ENCODE measurements around the gene NSUN4.

NSUN4 gene

DNA sequence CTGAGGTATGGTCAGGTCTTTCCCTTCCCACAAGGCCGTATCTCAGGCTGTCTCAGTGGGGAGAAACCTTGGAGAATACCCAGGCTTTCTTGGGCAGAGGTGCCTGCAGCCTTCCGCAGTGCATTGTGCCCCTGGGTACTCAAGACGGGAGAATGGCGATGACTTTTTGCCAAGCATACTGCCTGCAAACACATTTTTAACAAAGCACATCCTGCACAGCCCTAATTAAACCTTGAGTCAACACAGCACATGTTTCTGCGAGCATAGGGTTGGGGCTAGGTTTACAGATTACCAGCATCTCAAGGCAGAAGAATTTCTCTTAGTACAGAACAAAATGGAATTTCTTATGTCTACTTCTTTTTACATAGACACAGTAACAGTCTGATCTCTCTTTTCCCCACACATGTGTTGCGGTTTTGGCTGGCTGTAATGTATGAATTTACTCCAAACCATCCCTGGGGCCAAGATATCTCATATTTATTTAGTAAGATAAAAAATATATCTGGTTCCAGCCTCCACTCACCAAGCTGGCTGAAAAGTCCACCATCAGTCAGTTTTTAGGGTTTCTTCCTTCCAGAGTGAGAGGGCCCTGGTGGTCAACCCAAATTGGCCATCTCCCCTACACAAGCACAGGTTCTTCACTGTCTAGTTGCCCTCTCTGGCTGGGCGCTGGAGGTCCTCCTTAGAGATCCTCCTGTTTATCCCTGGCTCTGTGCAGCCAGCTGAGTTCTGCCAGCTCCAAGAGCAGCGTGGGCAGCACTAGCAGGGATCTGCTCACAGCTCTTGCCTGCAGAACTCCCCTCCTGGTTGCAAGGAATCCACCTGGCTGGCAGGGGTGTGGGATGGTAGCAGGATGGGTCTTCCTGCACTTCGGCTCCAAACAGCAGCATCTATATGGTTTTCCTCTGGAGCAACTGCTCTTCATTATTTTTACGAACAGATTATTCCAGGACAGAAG, 56.1 kb downstream of the NSUN4 start:
- Histone ChIP-seq H3K79me2 (ENCODE audit: insufficient read depth, low read length) (no peaks in the 10 kb centered on the region), H3F3A (ENCODE audit: insufficient read depth, low read length) (no peaks in the 10 kb centered on the region), H3K9me3 (ENCODE audit: low read length) (peaks cover 3% of the 10 kb centered on the region; the same call in 1 of the 2 replicates), H3K36me3 (ENCODE audit: insufficient read depth, low read length) (peaks cover 7% of the 10 kb centered on the region; the same call in 1 of the 2 replicates), H4K20me1 (ENCODE audit: insufficient read depth, low read length) (no peaks in the 10 kb centered on the region), H3K9ac (ENCODE audit: low read length) (no peak overlapping the region), H3K27me3 (ENCODE audit: insufficient read depth, low read length) (no peaks in the 10 kb centered on the region), H3K27ac (ENCODE audit: low read depth, low read length, poor library complexity, severe bottlenecking) (no peak overlapping the region), H3K4me3 (ENCODE audit: low read depth, low read length, poor library complexity, severe bottlenecking) (no peak overlapping the region), H3K4me2 (ENCODE audit: low read length) (no peak overlapping the region), H3K9me2 (ENCODE audit: low read depth, low read length) (no peaks in the 10 kb centered on the region), H2AFZ (ENCODE audit: low read length) (no peak overlapping the region), H3K4me1 (ENCODE audit: insufficient read depth, low read length, severe bottlenecking) (no peaks in the 10 kb centered on the region)
- no peak for TF ChIP-seq EZH2 (IDR thresholded peaks at IDR 0.05; ENCODE audit: borderline replicate concordance, low read length)
- TF ChIP-seq, protein P1, sequence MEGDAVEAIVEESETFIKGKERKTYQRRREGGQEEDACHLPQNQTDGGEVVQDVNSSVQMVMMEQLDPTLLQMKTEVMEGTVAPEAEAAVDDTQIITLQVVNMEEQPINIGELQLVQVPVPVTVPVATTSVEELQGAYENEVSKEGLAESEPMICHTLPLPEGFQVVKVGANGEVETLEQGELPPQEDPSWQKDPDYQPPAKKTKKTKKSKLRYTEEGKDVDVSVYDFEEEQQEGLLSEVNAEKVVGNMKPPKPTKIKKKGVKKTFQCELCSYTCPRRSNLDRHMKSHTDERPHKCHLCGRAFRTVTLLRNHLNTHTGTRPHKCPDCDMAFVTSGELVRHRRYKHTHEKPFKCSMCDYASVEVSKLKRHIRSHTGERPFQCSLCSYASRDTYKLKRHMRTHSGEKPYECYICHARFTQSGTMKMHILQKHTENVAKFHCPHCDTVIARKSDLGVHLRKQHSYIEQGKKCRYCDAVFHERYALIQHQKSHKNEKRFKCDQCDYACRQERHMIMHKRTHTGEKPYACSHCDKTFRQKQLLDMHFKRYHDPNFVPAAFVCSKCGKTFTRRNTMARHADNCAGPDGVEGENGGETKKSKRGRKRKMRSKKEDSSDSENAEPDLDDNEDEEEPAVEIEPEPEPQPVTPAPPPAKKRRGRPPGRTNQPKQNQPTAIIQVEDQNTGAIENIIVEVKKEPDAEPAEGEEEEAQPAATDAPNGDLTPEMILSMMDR (IDR thresholded peaks at IDR 0.05; ENCODE audit: low read length), result no peak

DNA sequence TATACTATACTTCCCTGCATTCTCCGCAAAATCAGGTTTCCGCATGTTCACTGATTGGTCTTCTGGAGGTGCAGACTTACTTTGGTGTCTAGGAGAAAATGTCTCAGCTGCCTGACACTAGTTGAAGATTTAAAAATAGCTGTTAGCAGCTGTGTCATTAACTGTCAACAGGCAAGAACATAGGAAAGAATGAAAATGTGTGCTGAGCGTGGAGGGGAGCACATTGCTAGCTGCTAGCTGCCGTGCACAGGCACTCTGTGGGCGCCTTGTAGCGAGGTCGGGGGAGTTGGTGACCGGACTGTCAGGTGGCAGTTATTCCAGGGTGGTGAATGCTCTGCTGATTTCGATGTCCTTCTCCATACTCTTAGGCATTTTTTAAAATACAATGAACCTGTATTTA, 58.7 kb downstream of the NSUN4 start:
- H3K4me2 ChIP-seq (ENCODE audit: low read length), result no peak overlapping the region
- no peak overlapping the region for H2AFZ ChIP-seq (ENCODE audit: low read length)
- H4K20me1 ChIP-seq (ENCODE audit: insufficient read depth, low read length), result no peaks in the 10 kb centered on the region
- no peak for TF ChIP-seq EZH2 (IDR thresholded peaks at IDR 0.05; ENCODE audit: borderline replicate concordance, low read length)
- TF ChIP-seq, protein P1 (IDR thresholded peaks at IDR 0.05; ENCODE audit: low read length), result no peak
- H3K9ac ChIP-seq (ENCODE audit: low read length), result no peak overlapping the region
- no peaks in the 10 kb centered on the region for H3K27me3 ChIP-seq (ENCODE audit: insufficient read depth, low read length)
- no peaks in the 10 kb centered on the region for H3F3A ChIP-seq (ENCODE audit: insufficient read depth, low read length)
- H3K36me3 ChIP-seq (ENCODE audit: insufficient read depth, low read length), result no peaks in the 10 kb centered on the region
- H3K9me3 ChIP-seq (ENCODE audit: low read length), result no peaks in the 10 kb centered on the region
- H3K27ac ChIP-seq (ENCODE audit: low read depth, low read length, poor library complexity, severe bottlenecking), result no peak overlapping the region
- no peak overlapping the region for H3K4me3 ChIP-seq (ENCODE audit: low read depth, low read length, poor library complexity, severe bottlenecking)
- H3K4me1 ChIP-seq (ENCODE audit: insufficient read depth, low read length, severe bottlenecking), result no peaks in the 10 kb centered on the region
- no peaks in the 10 kb centered on the region for H3K9me2 ChIP-seq (ENCODE audit: low read depth, low read length)
- no peaks in the 10 kb centered on the region for H3K79me2 ChIP-seq (ENCODE audit: insufficient read depth, low read length)

DNA sequence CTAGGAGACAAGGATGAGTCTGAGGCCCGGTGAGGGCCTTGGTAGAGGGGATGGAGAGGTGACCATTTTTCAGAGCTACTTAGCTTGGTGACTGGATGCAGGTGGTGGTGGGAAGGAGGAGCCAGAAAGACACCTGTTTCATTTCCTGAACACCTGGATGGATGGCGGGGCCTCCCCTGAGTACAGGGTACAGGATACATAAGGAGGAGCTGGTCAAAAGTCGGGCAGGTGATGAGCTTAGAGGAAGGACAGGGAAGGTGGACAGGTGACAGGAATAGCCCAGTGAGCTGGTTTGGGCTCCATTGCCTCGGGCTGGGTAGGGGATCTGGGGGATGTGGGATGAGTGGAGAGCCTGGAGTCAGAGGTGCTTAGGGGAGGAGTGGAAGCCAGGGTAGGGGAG, 59.8 kb downstream of the NSUN4 start:
- no peaks in the 10 kb centered on the region for H3F3A ChIP-seq (ENCODE audit: insufficient read depth, low read length)
- H3K9me3 ChIP-seq (ENCODE audit: low read length), result no peaks in the 10 kb centered on the region
- H3K27me3 ChIP-seq (ENCODE audit: insufficient read depth, low read length), result no peaks in the 10 kb centered on the region
- H3K27ac ChIP-seq (ENCODE audit: low read depth, low read length, poor library complexity, severe bottlenecking), result no peak overlapping the region
- no peak overlapping the region for H3K4me2 ChIP-seq (ENCODE audit: low read length)
- no peaks in the 10 kb centered on the region for H4K20me1 ChIP-seq (ENCODE audit: insufficient read depth, low read length)
- no peak overlapping the region for H3K4me3 ChIP-seq (ENCODE audit: low read depth, low read length, poor library complexity, severe bottlenecking)
- TF ChIP-seq, protein P1 (IDR thresholded peaks at IDR 0.05; ENCODE audit: low read length), result no peak
- H2AFZ ChIP-seq (ENCODE audit: low read length), result no peak overlapping the region
- no peaks in the 10 kb centered on the region for H3K79me2 ChIP-seq (ENCODE audit: insufficient read depth, low read length)
- no peak overlapping the region for H3K9ac ChIP-seq (ENCODE audit: low read length)
- no peaks in the 10 kb centered on the region for H3K4me1 ChIP-seq (ENCODE audit: insufficient read depth, low read length, severe bottlenecking)
- H3K9me2 ChIP-seq (ENCODE audit: low read depth, low read length), result no peaks in the 10 kb centered on the region
- no peaks in the 10 kb centered on the region for H3K36me3 ChIP-seq (ENCODE audit: insufficient read depth, low read length)

Data from OCI-LY1 (cell line).